GM12801 (cell line): ENCODE results near the gene CDH23.

Experiments used
- TF ChIP-seq, protein P1 (sequence below): IDR thresholded peaks from one replicate; pipeline ENCODE4 v1.5.1; 2011; ENCODE audit warnings: control low read depth; ENCODE audit not compliant: insufficient read length; ENCODE audit errors: extremely low read depth

CDH23 gene

DNA sequence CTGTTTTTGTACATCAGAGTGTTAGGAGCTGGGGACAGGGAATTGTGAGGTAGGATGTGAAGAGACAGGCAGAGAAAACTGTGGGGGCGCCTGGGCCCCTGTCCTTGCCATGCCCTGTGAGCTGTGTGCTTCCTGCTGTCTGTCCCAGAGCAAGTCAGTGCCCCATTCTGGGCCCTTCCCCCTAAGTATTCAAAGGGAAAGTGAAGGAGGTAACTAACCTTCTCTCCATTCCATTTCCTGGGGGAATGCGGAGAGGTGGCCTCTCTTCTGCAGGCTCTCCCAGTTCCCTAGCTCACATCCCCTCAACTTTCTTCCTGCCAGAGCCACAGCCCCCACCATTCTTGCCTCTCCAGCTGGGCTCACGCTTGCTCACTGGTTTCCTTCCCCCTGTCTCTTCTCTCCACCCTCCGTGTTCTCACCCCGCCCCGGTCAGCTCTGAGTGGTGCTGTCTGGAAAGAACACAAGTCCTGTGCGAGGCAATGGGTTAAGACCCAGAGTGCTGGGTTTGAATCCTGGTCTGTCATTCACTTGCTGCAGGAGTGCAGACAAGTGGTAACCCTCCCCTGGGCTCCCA is 386.3 kb downstream of the CDH23 start:
- TF ChIP-seq, protein P1, sequence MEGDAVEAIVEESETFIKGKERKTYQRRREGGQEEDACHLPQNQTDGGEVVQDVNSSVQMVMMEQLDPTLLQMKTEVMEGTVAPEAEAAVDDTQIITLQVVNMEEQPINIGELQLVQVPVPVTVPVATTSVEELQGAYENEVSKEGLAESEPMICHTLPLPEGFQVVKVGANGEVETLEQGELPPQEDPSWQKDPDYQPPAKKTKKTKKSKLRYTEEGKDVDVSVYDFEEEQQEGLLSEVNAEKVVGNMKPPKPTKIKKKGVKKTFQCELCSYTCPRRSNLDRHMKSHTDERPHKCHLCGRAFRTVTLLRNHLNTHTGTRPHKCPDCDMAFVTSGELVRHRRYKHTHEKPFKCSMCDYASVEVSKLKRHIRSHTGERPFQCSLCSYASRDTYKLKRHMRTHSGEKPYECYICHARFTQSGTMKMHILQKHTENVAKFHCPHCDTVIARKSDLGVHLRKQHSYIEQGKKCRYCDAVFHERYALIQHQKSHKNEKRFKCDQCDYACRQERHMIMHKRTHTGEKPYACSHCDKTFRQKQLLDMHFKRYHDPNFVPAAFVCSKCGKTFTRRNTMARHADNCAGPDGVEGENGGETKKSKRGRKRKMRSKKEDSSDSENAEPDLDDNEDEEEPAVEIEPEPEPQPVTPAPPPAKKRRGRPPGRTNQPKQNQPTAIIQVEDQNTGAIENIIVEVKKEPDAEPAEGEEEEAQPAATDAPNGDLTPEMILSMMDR, result no peak

DNA sequence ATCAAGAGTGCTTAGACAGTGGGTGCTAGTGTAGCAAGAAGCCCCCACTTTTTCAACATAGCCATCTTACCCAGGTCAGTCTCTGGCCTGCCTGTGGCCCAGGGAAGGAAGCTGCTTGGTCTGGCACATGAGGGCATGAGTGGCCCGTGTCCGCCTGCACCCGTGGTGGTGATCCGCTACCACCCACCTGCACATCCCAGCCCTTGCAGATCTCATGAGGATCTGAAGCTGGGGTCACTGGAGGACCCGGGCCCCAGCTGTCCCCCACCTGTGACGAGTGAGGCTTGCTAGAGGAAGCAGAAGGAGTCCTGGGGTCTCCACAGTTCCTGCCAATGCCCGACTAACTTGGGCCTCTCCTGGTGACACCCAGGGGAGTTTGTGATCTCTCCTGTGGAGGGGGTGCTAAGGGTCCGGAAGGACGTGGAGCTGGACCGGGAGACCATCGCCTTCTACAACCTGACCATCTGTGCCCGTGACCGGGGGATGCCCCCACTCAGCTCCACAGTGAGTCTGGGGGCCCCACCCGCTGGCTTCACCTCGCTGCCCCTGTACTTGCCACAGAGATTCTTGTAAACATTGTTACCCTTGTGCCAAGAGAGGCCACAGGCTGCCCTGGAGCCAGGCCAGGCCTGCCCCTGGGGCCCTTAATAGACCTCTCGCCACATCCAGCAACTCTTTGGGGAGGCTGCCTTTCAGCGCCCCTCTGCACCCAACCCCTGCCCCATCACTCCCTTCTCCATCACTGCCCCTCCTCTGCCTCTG is 387.4 kb downstream of the CDH23 start:
- TF ChIP-seq, protein P1, result no peak

DNA sequence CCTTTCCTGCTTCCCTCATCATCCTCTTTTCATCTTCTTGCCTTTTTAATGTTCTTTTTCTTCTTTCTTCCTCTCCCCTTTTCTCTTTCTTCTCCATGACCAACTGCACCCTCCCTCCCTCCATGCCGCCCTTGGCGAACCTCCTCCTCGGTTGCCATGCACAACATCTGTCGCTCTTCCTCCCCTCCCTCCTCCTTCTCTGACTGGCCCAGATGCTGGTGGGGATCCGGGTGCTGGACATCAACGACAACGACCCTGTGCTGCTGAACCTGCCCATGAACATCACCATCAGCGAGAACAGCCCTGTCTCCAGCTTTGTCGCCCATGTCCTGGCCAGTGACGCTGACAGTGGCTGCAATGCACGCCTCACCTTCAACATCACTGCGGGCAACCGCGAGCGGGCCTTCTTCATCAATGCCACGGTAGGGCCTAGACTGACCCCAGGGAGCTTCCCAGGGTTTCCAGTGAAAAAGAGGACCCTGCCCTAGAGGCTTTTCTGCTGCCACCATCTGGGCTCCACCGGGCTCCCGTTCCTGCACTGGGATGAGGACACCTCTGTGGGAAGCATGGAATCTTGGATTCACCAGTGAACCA is 388.1 kb downstream of the CDH23 start:
- TF ChIP-seq, protein P1, result no peak

- TF ChIP-seq, protein P1, result no peak
Measured at GRCh38 chr10:71788954-71789353, 392.2 kb downstream of the CDH23 start.

DNA sequence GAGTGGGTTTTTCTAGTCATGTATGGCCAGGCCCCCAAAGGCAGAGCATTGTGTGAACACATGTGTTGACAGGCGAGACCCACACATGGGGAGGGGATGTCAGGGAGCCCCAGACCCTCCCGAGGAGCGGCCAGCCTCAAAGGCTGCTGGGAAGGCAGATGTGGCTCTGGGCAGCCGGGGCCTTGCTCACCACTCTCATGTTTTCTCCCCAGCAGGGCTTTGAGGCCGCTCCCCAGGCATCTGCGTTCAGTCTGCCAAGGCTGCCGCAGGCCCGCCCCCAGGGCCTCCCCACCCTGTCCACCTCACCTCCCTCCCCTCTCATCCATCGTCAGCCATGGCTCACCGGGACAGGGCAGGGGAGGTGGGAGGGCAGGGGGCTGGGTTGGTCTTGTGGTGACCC is 393.2 kb downstream of the CDH23 start:
- TF ChIP-seq, protein P1, result no peak

DNA sequence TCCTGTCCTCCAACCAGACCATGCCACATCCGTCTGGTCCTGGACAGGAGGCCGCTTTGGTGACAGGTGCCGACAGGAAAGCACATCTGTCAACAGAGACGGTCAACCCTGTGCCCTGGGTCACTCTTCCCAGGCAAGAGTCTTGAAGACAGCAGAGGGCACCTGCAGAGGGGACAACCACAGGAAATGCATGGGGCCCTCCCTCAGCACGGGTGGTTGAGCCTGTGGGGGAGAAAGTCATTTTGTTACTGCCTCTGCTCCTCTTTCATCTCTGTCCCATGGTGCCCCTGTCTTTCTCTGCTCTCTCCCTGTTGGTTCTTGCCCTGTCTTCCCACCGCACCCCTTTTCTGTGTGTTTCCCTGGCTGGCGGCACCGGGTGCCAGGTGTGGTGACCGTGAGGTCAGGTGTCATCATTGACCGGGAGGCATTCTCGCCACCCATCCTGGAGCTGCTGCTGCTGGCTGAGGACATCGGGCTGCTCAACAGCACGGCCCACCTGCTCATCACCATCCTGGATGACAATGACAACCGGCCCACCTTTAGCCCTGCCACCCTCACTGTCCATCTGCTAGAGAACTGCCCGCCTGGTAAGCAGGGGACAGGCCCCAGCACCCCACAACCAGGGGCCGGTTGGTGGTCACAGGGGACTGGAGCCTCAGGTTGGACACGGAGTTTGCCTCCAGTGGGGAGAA is 394.2 kb downstream of the CDH23 start:
- TF ChIP-seq, protein P1, result no peak

GRCh38 chr10:71795248-71795647 is 398.5 kb downstream of the CDH23 start:
- TF ChIP-seq, protein P1, result no peak
